Psoas muscle (tissue), 8 donors: ENCODE data around the gene NPSR1. TPM values are rescaled to one million over a fixed set of nuclear protein-coding genes. Genes with fewer than 3 reads are reported as not detected.

Experiments
- ATAC-seq, 4 donors: fragments of 200-7000 bp; cut with Tn5 transposase; one replicate each; pipeline ENCODE4 v1.9.1; 2020; ENCODE audit warnings: moderate library complexity in 3 of 4, mild to moderate bottlenecking in 2 of 4
- DNase-seq, 2 donors: peaks; one replicate each; pipeline ENCODE4 v3.0.0-alpha.2; 2020
- H3K27ac ChIP-seq: fragments of 200-600 bp; one replicate; pipeline ENCODE4 v1.8.0; 2022
- H3K27me3 ChIP-seq, 3 donors: fragments of 200-600 bp in 1 of 3; one replicate each; pipeline versions ENCODE4 v1.6.1 to v1.8.0; 2013 to 2022; ENCODE audit warnings: low read length in 2 of 3, mild to moderate bottlenecking in 2 of 3, moderate library complexity in 1 of 3; ENCODE audit not compliant: insufficient read depth in 3 of 3
- H3K36me3 ChIP-seq, 2 donors: fragments of 200-600 bp in 1 of 2; one replicate each; pipeline versions ENCODE4 v1.6.1 to v1.8.0; 2013 to 2022; ENCODE audit warnings: low read depth in 1 of 2, mild to moderate bottlenecking in 1 of 2, moderate library complexity in 1 of 2; ENCODE audit not compliant: insufficient read depth in 1 of 2
- H3K4me1 ChIP-seq: fragments of 200-600 bp; one replicate; pipeline ENCODE4 v1.8.0; 2022
- H3K4me3 ChIP-seq: fragments of 200-600 bp; one replicate; pipeline ENCODE4 v1.8.0; 2022; ENCODE audit warnings: mild to moderate bottlenecking
- H3K9me3 ChIP-seq: fragments of 200-600 bp; one replicate; pipeline ENCODE4 v1.8.0; 2022
- WGBS, 3 donors: extraction: QIAGEN DNeasy Blood & Tissue Kit; methylation state at CpG; one replicate each; pipeline versions ENCODE4 v1.1.6 to v1.1.7; 2013; 5-methylcytosine and 5-hydroxymethylcytosine counted together
- intact Hi-C, 2 donors: fragments of 100-400 bp; cut with DNase I; formaldehyde crosslinking; loops; one replicate each; pipeline versions ENCODE4 v1.11.0 to v1.14.2; 2022
- polyA plus RNA-seq, 3 donors: library from polyadenylated mRNA; stranded (reverse); fragments of 200-250 nt; gene quantifications; one replicate each; pipeline ENCODE4 v1.2.3, GENCODE V29; 2013
- total RNA-seq, 4 donors: library from RNA; stranded (reverse); fragmentation: NEBNext Ultra II Directional in 2 of 4; extraction: Animal tissue kit (Norgen Biotek cat#: 25700) in 2 of 4; gene quantifications; one replicate each; pipeline versions ENCODE4 v1.2.1 to v1.2.4, GENCODE V29; 2021 to 2023
- TF ChIP-seq, protein P1 (sequence below): fragments of 200-600 bp; IDR thresholded peaks from one replicate; pipeline ENCODE4 v1.8.0; 2022; ENCODE audit warnings: antibody characterized with exemption
- donor health status: healthy with polysubstance abuse.
- donor health status: DM: no; HTN: no; CAD: no; lungs with moderate emphysema.
- donor health status: Bipolar disorder and iron deficiency.
- donor health status: healthy.
- donor health status: DM: yes; HTN: yes; CAD: no.
- donor health status: DM: no; HTN: no; CAD: no.
- donor health status: DM: no; HTN: no; CAD: no.
- donor health status: DM: yes; HTN: yes; CAD: no.

Gene NPSR1
- total and polyA plus RNA-seq, 7 donors = not detected

DNA sequence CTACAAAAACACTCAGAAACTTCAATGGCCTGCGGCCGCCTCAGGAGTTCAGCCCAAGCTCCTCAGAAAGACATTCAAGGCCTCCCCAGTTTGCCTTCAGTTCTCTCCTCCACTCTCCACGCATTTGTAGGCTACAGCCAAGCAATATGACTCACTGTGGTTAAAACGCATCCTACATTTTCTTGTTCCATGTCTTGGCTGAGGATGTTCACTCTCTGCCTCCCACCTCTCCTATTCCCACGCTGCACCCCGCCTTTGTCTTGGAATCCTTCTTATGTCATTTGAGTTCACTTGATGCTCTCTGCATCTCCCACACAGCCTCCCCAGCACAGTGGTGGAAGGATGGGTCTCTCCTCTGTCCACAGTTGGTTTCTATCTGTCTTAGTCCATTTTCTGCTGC, 184.8 kb downstream of the NPSR1 start:
- Histone ChIP-seq H3K9me3 (no peaks in the 10 kb centered on the region), H3K4me1 (no peaks in the 10 kb centered on the region), H3K27me3 (no peaks in the 10 kb centered on the region), H3K27ac (no peak overlapping the region), H3K4me3 (no peak overlapping the region), H3K36me3 (no peaks in the 10 kb centered on the region)
- ATAC-seq (no peak), DNase-seq (no peak)
- intact Hi-C loops = no loop called here
- 87 to 90% (median 87%) methylated on average over 6 of the region's 6 CpGs for WGBS, 3 donors
- TF ChIP-seq, protein P1, sequence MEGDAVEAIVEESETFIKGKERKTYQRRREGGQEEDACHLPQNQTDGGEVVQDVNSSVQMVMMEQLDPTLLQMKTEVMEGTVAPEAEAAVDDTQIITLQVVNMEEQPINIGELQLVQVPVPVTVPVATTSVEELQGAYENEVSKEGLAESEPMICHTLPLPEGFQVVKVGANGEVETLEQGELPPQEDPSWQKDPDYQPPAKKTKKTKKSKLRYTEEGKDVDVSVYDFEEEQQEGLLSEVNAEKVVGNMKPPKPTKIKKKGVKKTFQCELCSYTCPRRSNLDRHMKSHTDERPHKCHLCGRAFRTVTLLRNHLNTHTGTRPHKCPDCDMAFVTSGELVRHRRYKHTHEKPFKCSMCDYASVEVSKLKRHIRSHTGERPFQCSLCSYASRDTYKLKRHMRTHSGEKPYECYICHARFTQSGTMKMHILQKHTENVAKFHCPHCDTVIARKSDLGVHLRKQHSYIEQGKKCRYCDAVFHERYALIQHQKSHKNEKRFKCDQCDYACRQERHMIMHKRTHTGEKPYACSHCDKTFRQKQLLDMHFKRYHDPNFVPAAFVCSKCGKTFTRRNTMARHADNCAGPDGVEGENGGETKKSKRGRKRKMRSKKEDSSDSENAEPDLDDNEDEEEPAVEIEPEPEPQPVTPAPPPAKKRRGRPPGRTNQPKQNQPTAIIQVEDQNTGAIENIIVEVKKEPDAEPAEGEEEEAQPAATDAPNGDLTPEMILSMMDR = no peak

DNA sequence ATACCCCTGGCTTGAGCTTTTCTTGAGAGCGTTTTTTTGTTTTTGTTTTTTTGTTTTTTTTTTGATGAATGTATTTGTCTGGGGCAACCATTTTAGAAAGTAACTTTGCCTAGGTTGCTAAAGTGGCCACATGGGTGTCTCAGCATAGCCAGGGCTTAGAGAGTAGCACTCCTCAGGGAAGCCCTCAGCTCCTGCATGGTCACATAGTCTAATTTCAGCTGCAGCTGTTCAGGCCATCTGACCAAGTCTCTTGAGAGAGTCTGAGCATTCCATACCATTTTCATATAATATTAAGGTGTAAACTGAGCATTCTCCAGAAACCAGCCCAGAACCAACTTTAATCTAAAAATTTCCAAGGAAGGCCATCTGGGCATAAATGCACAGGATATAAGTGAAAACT, 186.4 kb downstream of the NPSR1 start:
- 56 to 63% (median 60%) methylated on average over 1 of the region's 1 CpG for WGBS, 3 donors
- DNase-seq (no peak), ATAC-seq (no peak)
- Histone ChIP-seq H3K27me3 (no peaks in the 10 kb centered on the region), H3K27ac (no peak overlapping the region), H3K4me3 (no peak overlapping the region), H3K36me3 (no peaks in the 10 kb centered on the region), H3K9me3 (no peaks in the 10 kb centered on the region), H3K4me1 (no peaks in the 10 kb centered on the region)
- intact Hi-C loops = no loop called here
- TF ChIP-seq, protein P1 = no peak

DNA sequence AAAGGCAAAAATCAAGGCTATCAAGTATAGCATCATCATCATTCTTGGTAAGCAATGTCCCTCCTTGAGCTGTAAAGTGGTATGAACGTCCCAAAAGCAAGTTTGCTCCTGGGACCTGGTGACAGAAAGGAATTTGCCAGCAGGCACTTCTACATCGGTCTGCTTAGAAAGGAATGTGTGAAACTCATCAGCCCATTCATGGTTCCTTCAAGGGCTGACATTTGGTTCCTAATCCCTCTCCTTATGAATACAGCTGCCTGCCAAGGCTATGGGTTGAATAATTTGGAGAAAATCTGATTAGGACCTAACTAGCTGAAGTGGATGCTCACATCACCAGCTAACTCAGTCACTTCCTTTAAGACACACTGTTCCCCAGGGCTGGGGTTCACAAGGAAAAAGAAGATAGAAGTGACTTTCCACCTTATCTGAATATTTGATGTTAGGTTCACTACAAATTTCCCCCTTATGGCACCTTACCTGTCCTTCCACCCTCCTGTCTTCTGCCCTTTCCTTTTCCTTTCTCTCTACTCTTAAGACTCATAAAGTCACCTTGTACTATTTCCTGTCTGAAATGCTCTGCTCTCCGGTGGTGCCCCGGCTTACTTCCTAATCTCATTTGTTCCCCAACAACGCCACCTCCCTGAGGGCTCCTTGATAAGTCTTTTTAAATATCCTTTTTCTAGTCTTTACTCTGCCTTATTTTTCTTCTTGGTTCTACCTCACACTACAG, 187.1 kb downstream of the NPSR1 start:
- intact Hi-C loops = no loop called here

DNA sequence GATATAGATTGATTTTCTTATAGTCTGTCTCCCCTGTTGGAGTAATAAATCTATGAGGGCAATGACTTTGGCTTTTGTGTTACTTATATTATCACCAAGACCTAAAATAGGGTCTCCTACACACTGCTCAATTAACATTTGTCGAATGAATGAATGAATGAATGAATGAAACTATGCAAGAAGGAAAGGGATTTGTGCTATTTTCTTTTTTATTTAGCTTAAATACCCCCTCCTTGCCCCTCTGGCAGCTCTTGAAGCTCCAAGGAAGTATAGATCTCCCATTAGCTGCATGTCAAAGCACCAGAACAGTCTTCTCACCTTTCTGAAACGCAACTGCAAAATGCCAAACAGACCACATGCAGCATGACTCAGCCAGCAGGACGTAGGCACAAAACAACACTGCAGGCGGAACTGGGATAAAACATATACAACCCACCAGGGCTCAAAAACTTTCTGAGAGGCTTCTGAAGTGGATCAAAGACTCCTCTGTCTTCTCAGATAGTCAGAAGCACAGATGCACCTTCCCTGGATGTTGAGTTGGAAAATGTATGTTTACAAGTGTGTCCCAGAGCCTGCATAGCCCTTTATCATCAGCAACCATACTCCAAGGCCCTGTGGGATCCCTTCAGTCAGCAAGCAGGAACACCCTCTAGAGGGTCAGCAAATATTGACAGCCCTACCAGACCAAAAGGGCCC, 187.8 kb downstream of the NPSR1 start:
- Histone ChIP-seq H3K27me3 (peaks cover 0 to 1% (median 0%) of the 10 kb centered on the region in 3 donors), H3K9me3 (no peaks in the 10 kb centered on the region), H3K4me3 (no peak overlapping the region), H3K4me1 (no peaks in the 10 kb centered on the region), H3K27ac (no peak overlapping the region), H3K36me3 (no peaks in the 10 kb centered on the region)
- ATAC-seq (no peak), DNase-seq (no peak)
- TF ChIP-seq, protein P1 = no peak
- intact Hi-C loops = no loop called here
- 60 to 76% (median 66%) methylated on average over 4 of the region's 4 CpGs for WGBS, 3 donors

More for the DNA sequence above, 187.1 kb downstream of the NPSR1 start:
- H3K27ac ChIP-seq = no peak overlapping the region
- no peak overlapping the region for H3K4me3 ChIP-seq
- TF ChIP-seq, protein P1 = no peak
- WGBS, 3 donors = 32 to 41% (median 35%) methylated on average over 5 of the region's 5 CpGs
- ATAC-seq = no peak
- H3K36me3 ChIP-seq = no peaks in the 10 kb centered on the region
- no peaks in the 10 kb centered on the region for H3K9me3 ChIP-seq
- H3K4me1 ChIP-seq = no peaks in the 10 kb centered on the region
- peaks cover 0 to 1% (median 0%) of the 10 kb centered on the region in 3 donors for H3K27me3 ChIP-seq
- DNase-seq = no peak
